Activated naive CD8-positive, alpha-beta T cell treated with anti-CD3 and anti-CD28 coated beads, Interleukin-2, amount 10 ng/mL, durations not matched to agents 7 days and 5 days (primary cell): Measurements from ENCODE around the gene ST3GAL3. TPM values are rescaled to one million over a fixed set of nuclear protein-coding genes. Genes with fewer than 3 reads are reported as not detected.

Experiments
- ATAC-seq: fragments of 150-1000 bp; cut with Tn5 transposase; one replicate; pipeline ENCODE4 v1.10.0; 2021; ENCODE audit warnings: low read depth, moderate library complexity
- POLR2A ChIA-PET: fragments of 350-600 bp; sonication (Branson Sonifier 250); formaldehyde crosslinking; loops from one replicate; lab custom pipeline; 2021; ENCODE audit warnings: antibody characterized with exemption; lab: Charles Lee
- DNase-seq: peaks from one replicate; pipeline ENCODE4 v3.0.0; 2021
- H3K27ac Mint-ChIP-seq: one replicate; pipeline ENCODE4 v1.8.0; 2022; ENCODE audit warnings: mild to moderate bottlenecking, mixed read lengths
- H3K27me3 Mint-ChIP-seq: one replicate; pipeline ENCODE4 v1.8.0; 2022; ENCODE audit warnings: mild to moderate bottlenecking, moderate library complexity, mixed read lengths
- H3K36me3 Mint-ChIP-seq: one replicate; pipeline ENCODE4 v1.8.0; 2021; ENCODE audit warnings: mild to moderate bottlenecking, mixed read lengths
- H3K4me1 Mint-ChIP-seq: one replicate; pipeline ENCODE4 v1.8.0; 2021; ENCODE audit warnings: mixed read lengths
- H3K4me3 Mint-ChIP-seq: one replicate; pipeline ENCODE4 v1.8.0; 2022; ENCODE audit warnings: mild to moderate bottlenecking, moderate library complexity, mixed read lengths
- H3K9me3 Mint-ChIP-seq: one replicate; pipeline ENCODE4 v1.8.0; 2021; ENCODE audit warnings: mixed read lengths
- microRNA-seq: library from miRNA; unstranded; fragments of <30 nt; microRNA quantifications from one replicate; pipeline ENCODE4 v1.2.0, GENCODE V29; 2022
- total RNA-seq, 2 experiments: library from RNA; stranded (reverse); gene quantifications; one replicate each; pipeline ENCODE4 v1.2.3, GENCODE V29; 2021

The ST3GAL3 gene
- total RNA-seq, 2 experiments from 2014 or later, result 20.8 TPM

DNA sequence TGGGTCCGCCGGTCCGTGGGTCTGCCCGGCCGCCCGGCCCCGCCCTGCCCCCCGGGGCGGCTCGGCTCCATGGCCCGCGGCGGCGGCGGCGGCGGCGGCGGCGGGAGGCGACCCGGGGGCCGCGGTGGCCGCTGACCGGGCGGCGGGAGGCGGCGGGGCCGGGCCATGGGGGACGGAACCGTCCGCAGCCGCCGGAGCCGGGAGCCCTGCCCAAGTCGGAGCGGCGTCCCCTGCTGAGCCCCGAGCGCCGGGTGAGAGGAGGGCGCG is 271.9 kb downstream of the ST3GAL3 start:
- DNase-seq, result no peak
- peaks cover 16% of the 10 kb centered on the region for H3K36me3 Mint-ChIP-seq
- POLR2A ChIA-PET, result interaction anchor here (0.8 kb wide), 1 partner anchor 10 kb away, joined by 3 read pairs; no protein-coding TSS in a partner anchor
- peaks cover 37% of the 10 kb centered on the region for H3K4me1 Mint-ChIP-seq
- H3K9me3 Mint-ChIP-seq, result no peaks in the 10 kb centered on the region
- H3K27me3 Mint-ChIP-seq, result no peaks in the 10 kb centered on the region
- H3K27ac Mint-ChIP-seq, result no peak overlapping the region
- no peak for ATAC-seq
- no peak overlapping the region for H3K4me3 Mint-ChIP-seq

GRCh38 chr1:43979528-43980254 is 272.4 kb downstream of the ST3GAL3 start:
- Mint-ChIP-seq H3K27ac (peak overlapping the region; percentile 72), H3K36me3 (peaks cover 16% of the 10 kb centered on the region), H3K4me3 (peak overlapping the region; percentile 89), H3K9me3 (no peaks in the 10 kb centered on the region), H3K4me1 (peaks cover 35% of the 10 kb centered on the region), H3K27me3 (no peaks in the 10 kb centered on the region)
- peak; percentile 11 for ATAC-seq
- POLR2A ChIA-PET, result interaction anchor here (0.8 kb wide), 1 partner anchor 10 kb away, joined by 3 read pairs; no protein-coding TSS in a partner anchor
- peak; percentile 56 for DNase-seq

DNA sequence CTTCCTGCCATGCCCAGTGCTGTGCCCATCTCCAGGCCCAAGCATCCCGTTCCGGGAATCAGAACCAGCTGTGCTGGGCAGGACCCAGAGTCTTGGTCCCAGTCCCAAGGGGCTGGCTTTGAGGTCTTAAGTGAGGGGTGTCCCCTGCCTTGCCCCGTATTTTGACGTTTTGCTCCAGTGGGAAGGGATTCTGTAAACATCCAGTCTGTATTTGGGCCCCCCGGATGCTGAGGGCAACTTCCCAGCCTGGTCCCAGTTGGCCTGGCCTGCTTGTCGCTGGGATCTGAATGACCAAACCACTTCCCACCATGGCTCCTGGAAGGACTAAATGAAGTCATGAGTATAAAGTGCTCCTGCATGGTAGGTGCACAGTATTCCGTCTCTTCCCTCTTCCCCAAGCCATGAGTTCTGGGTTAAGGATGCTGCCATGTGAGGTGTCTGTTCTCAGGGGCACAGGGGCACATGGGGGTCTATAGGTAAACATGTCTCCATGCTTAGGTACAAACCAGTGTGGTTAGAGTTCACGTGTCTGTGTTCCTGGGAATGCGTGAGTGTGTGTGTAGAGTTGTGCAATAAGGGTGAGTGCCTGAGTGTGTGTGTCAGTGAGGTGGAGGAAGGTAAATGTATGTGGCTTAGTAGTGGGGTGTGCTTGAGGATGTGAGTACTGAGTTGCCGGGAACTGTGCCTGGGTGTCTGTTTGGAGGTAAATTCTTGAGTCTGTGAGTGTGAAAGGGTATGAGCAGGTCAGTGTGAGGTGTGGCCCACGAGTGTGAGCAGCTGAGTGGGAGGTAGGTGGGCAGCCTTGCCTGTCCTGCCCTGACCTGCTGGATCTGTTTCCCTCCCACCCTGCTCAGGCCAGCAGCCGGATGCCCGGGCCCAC is 273.2 kb downstream of the ST3GAL3 start:
- Mint-ChIP-seq H3K36me3 (peaks cover 18% of the 10 kb centered on the region), H3K4me3 (peak overlapping the region; percentile 89), H3K27me3 (no peaks in the 10 kb centered on the region), H3K4me1 (peaks cover 35% of the 10 kb centered on the region), H3K9me3 (no peaks in the 10 kb centered on the region), H3K27ac (no peak overlapping the region)
- POLR2A ChIA-PET, result interaction anchor here (0.8 kb wide), 1 partner anchor 9 kb away, joined by 3 read pairs; no protein-coding TSS in a partner anchor
- DNase-seq, result no peak
- ATAC-seq, result no peak

Small RNA genes lying within 50 kb of the gene (microRNA-seq; reads per million reads assigned to microRNA genes)
- not detected for gene MIR6079

Other genes starting within 250 kb of the ST3GAL3 start
- 1 to 10 TPM; 1.8 to 2.3 TPM for gene PTPRF, start 176.7 kb upstream of the ST3GAL3 start, total RNA-seq
- 10 to 100 TPM; 40.8 to 43.1 TPM for gene KDM4A, start 57.4 kb upstream of the ST3GAL3 start, total RNA-seq
- gene ARTN, start 226.3 kb downstream of the ST3GAL3 start, total RNA-seq, result under 1 TPM; 0.39 to 0.71 TPM
- 10 to 100 TPM; 24.1 to 24.4 TPM for gene IPO13, start 239.4 kb downstream of the ST3GAL3 start, total RNA-seq